HL-60/S4 (cell line): ENCODE data around the gene TJP2.

Source experiments
- in situ Hi-C: fragments of 300-500 bp; cut with MboI; formaldehyde crosslinking; loops from 2 replicates; pipeline ENCODE4 v1.14.3; 2022; ENCODE audit warnings: low sequenced_read_pairs

Gene TJP2

DNA sequence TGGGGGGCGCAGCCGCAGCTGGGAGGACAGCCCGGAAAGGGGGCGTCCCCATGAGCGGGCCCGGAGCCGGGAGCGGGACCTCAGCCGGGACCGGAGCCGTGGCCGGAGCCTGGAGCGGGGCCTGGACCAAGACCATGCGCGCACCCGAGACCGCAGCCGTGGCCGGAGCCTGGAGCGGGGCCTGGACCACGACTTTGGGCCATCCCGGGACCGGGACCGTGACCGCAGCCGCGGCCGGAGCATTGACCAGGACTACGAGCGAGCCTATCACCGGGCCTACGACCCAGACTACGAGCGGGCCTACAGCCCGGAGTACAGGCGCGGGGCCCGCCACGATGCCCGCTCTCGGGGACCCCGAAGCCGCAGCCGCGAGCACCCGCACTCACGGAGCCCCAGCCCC lies 47.0 kb downstream of the TJP2 start:
- in situ Hi-C loops = no loop called here

DNA sequence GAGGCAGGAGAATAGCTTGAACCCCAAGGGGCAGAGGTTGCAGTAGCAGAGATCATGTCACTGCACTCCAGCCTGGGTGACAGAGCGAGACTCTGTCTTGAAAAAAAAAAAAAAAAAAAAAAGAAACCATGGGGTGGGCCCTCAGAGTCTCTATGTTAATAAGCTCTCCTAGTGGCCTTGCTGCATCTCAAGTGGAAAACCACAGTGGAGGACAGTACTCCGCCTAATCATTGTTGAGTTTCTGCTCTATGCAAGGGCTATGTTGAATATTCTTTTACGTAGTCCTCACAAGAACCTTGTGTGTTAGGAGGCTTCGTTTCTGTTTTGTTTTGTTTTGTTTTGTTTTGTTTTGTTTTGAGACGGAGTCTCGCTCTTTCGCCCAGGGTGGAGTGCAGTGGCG lies 48.9 kb downstream of the TJP2 start:
- in situ Hi-C loops = no loop called here

- in situ Hi-C loops = no loop called here
Observed at GRCh38 chr9:69223605-69224004, 49.5 kb downstream of the TJP2 start.

- in situ Hi-C loops = no loop called here
Observed at GRCh38 chr9:69229367-69229766, 55.3 kb downstream of the TJP2 start.

- in situ Hi-C loops = no loop called here
Observed at GRCh38 chr9:69232135-69232534, 58.1 kb downstream of the TJP2 start.

DNA sequence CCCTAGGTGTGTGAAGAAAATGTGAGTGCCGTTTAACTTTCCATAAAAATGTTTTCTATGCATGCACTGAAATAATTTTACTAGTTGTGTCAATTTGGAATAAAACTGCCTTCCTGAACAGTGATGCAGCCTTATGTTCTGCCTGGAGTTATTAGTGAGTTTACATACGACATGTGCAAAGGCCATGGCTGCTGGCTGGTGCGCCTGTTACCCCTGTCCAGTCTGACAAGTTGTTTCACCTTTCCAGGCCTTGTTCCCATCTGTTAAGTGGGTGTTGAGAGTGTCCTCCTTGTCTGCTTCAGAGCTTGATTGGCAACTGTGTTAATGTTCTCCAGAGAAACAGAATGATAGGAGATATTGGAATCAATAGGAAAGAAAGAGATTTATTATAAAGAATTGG lies 60.6 kb downstream of the TJP2 start:
- in situ Hi-C loops = no loop called here

- in situ Hi-C loops = no loop called here
Observed at GRCh38 chr9:69236188-69236587, 62.1 kb downstream of the TJP2 start.

- in situ Hi-C loops = no loop called here
Observed at GRCh38 chr9:69237702-69238295, 63.7 kb downstream of the TJP2 start.

- in situ Hi-C loops = no loop called here
Observed at GRCh38 chr9:69243116-69243515, 69.0 kb downstream of the TJP2 start.

GRCh38 chr9:69246629-69247028 lies 72.6 kb downstream of the TJP2 start:
- in situ Hi-C loops = no loop called here

DNA sequence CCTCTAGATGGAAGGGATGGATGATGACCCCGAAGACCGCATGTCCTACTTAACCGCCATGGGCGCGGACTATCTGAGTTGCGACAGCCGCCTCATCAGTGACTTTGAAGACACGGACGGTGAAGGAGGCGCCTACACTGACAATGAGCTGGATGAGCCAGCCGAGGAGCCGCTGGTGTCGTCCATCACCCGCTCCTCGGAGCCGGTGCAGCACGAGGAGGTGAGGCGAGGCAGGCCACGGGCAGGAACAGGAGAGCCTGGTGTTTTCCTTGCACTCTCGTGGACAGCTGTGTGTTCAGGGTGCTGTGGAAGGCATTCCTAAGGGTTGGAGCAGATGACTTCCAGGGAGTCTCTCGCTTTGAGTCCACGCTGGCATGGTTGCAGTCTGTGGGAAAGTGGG lies 73.9 kb downstream of the TJP2 start:
- in situ Hi-C loops = no loop called here

GRCh38 chr9:69249337-69249736 lies 75.3 kb downstream of the TJP2 start:
- in situ Hi-C loops = no loop called here

- in situ Hi-C loops = no loop called here
Observed at GRCh38 chr9:69250681-69251080, 76.6 kb downstream of the TJP2 start.

DNA sequence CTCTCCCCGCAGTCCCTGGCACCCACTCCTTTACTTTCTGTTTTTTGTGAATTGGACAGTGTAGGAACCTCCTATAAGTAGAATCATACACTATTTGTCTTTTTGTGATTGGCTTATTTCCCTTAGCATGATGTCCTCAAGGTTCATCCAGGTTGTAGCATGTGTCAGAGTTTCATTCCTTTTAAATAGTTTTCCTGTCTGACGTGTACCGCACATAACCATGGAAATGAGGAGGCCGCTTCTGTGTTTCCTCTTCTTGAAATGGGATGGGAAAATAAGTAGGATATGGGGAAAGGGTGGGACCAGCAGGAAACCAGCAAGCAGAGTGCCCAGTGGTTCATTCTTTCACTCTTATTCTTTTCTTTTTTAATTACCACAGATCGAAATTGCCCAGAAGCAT lies 78.4 kb downstream of the TJP2 start:
- in situ Hi-C loops = no loop called here

- in situ Hi-C loops = no loop called here
Observed at GRCh38 chr9:69253057-69253456, 79.0 kb downstream of the TJP2 start.

- in situ Hi-C loops = no loop called here
Observed at GRCh38 chr9:69254223-69254622, 80.1 kb downstream of the TJP2 start.

DNA sequence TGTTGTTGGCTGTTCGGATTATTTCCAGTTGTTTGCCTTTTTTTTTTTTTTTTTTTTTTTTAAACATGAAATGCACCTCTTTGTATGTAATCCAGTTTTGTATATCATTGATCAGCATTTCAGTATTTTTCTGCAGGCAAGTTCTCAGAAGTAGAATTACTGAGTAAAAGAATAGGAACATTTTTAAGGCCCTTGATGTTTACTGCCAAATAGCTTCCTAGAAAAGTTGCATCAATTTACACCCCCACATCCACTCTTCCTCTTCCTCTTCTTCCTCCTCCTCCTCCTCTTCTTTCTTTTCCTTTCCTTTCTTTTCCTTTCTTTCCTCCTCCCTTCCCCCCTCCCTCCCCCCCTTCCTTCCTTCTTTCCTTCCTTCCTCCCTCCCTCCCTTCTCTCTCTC lies 81.5 kb downstream of the TJP2 start:
- in situ Hi-C loops = no loop called here

DNA sequence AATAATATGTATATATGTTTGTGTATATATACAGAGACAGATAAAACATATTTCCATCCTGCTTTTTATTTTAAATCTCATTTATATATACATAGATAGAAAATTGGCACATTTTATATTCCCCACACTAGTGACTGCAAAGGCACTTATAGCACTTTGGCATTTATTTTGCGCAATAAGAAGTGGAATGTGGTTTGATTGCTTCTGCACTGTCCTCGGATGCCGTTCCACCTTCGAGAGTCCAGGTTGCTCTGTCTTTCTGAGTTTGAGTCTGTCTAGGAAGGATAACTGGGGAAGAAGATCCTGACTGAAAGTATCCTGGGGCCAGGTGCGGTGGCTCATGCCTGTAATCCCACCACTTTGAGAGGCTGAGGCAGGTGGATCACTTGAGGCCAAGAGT lies 84.5 kb downstream of the TJP2 start:
- in situ Hi-C loops = no loop called here

GRCh38 chr9:69260161-69260560 lies 86.1 kb downstream of the TJP2 start:
- in situ Hi-C loops = no loop called here

DNA sequence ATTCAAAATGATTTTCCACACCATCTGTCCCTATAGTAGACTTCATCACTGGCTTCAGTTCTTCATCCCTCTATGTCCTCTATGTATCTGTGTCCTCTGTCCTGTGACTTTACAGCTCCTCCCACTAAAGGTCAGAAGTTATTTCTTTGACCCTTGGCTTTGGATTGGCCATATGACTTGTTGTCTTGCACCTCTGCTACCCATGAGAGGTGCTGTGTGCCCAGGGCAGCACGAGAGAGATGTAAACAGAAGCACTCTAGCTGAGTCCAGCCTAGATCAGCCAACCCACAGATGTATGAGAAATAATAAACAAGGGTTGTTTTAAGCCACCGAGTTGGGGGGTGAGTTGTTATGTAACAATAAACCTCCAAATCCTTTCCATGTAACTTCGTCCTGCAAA lies 87.6 kb downstream of the TJP2 start:
- in situ Hi-C loops = no loop called here

GRCh38 chr9:69264526-69264925 lies 90.4 kb downstream of the TJP2 start:
- in situ Hi-C loops = no loop called here

DNA sequence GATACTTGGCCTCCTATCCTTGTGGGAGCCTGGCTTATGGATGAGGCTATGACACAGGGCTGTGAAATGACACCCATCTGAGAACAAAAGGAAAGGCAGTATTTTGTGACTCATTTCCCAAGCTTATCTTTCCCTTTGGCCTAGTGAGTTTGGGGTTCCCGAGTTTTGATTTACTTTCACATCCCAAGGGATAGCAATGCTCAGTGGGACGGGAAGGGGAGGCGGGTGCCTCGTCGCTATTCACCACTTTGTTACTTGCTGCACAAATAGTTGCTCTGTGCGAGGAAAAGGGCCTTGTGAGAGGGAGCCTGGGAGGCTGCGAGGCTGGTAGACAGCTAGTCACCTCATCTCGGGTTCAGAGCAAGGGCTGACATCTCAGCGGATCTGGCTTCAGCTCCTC lies 91.8 kb downstream of the TJP2 start:
- in situ Hi-C loops = no loop called here

DNA sequence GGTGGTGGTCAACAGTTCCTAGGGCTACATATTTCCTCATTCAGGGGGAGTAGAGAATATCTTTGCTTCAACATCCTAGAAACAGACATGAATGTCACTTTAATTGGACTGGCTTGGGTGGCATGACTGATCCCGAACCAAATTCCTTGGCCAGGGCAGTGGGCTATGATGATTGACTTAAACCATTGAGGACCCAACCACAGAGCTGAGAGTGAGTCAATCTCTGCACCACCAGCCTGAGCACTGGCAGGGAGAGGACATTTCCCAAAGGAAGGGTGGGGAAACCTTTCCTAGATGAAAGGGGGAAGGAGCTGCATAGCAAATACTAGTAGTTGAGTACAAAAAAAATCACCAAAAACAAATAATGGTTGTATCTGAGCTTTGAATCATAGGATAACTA lies 98.1 kb downstream of the TJP2 start:
- in situ Hi-C loops = no loop called here

DNA sequence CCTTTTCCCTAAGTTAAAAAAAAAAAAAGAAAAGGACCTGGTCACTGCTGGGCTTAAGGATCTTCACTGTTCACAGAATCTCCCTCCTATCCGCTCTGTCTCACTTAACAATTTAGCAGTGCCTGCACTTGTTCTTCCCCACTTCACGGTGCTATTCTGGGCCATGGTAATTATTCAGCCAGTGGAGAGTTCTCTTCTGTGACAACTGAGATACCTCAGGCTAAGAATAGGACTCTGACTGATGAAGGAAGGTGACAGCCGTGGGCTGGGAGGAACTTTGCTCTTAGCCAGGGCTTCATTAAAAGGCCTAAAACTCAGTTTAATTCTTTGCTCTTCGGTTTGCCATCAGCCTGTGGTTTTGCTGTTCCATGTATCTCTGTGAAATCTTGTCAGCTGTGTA lies 99.1 kb downstream of the TJP2 start:
- in situ Hi-C loops = no loop called here
